Type B pancreatic cell (in vitro differentiated cells): Measurements from ENCODE around the gene LILRB2. TPM values are rescaled to one million over a fixed set of nuclear protein-coding genes. Genes with fewer than 3 reads are reported as not detected.

Experiments
- DNase-seq: peaks from one replicate; pipeline ENCODE4 v3.0.0; 2021; ENCODE audit warnings: mixed read lengths; ENCODE audit not compliant: unreplicated experiment; ENCODE audit errors: extremely low spot score
- H3K27ac Mint-ChIP-seq: 2 replicates; pipeline ENCODE4 v1.8.0; 2021; ENCODE audit warnings: mild to moderate bottlenecking, mixed read lengths
- H3K27me3 Mint-ChIP-seq: 2 replicates; pipeline ENCODE4 v1.8.0; 2021; ENCODE audit warnings: mixed read lengths
- H3K36me3 Mint-ChIP-seq: 2 replicates; pipeline ENCODE4 v1.8.0; 2021; ENCODE audit warnings: mixed read lengths
- H3K4me1 Mint-ChIP-seq: one replicate; pipeline ENCODE4 v1.8.0; 2021; ENCODE audit warnings: mixed read lengths; ENCODE audit not compliant: unreplicated experiment
- H3K4me3 Mint-ChIP-seq: 2 replicates; pipeline ENCODE4 v1.8.0; 2021; ENCODE audit warnings: mild to moderate bottlenecking, mixed read lengths
- H3K9me3 Mint-ChIP-seq: 2 replicates; pipeline ENCODE4 v1.8.0; 2021; ENCODE audit warnings: mixed read lengths
- total RNA-seq: library from RNA; stranded (reverse); gene quantifications from 2 replicates; pipeline ENCODE4 v1.2.1, GENCODE V29; 2021; ENCODE audit warnings: low replicate concordance
- TF ChIP-seq, protein P1 (sequence below): fragments of 200-600 bp; sonication (generic); conservative IDR thresholded peaks from 2 replicates; pipeline ENCODE4 v1.5.0; 2021; ENCODE audit warnings: antibody characterized with exemption, mild to moderate bottlenecking

The LILRB2 gene
- total RNA-seq, 1 donor from 2014 or later, result not detected

- DNase-seq, result peak; percentile 84
- Mint-ChIP-seq H3K27ac (no peak overlapping the region), H3K9me3 (no peaks in the 10 kb centered on the region), H3K27me3 (peaks cover 19% of the 10 kb centered on the region), H3K4me1 (no peaks in the 10 kb centered on the region), H3K36me3 (no peaks in the 10 kb centered on the region), H3K4me3 (no peak overlapping the region)
- TF ChIP-seq, protein P1, sequence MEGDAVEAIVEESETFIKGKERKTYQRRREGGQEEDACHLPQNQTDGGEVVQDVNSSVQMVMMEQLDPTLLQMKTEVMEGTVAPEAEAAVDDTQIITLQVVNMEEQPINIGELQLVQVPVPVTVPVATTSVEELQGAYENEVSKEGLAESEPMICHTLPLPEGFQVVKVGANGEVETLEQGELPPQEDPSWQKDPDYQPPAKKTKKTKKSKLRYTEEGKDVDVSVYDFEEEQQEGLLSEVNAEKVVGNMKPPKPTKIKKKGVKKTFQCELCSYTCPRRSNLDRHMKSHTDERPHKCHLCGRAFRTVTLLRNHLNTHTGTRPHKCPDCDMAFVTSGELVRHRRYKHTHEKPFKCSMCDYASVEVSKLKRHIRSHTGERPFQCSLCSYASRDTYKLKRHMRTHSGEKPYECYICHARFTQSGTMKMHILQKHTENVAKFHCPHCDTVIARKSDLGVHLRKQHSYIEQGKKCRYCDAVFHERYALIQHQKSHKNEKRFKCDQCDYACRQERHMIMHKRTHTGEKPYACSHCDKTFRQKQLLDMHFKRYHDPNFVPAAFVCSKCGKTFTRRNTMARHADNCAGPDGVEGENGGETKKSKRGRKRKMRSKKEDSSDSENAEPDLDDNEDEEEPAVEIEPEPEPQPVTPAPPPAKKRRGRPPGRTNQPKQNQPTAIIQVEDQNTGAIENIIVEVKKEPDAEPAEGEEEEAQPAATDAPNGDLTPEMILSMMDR, result peak; percentile 86
Measured at GRCh38 chr19:54266133-54266532, 14.8 kb downstream of the LILRB2 start.

- Mint-ChIP-seq H3K9me3 (no peaks in the 10 kb centered on the region), H3K4me3 (no peak overlapping the region), H3K4me1 (no peaks in the 10 kb centered on the region), H3K27me3 (peaks cover 14% of the 10 kb centered on the region), H3K27ac (no peak overlapping the region), H3K36me3 (no peaks in the 10 kb centered on the region)
- DNase-seq, result no peak
- TF ChIP-seq, protein P1, result no peak
Measured at GRCh38 chr19:54262470-54262869, 18.4 kb downstream of the LILRB2 start.

DNA sequence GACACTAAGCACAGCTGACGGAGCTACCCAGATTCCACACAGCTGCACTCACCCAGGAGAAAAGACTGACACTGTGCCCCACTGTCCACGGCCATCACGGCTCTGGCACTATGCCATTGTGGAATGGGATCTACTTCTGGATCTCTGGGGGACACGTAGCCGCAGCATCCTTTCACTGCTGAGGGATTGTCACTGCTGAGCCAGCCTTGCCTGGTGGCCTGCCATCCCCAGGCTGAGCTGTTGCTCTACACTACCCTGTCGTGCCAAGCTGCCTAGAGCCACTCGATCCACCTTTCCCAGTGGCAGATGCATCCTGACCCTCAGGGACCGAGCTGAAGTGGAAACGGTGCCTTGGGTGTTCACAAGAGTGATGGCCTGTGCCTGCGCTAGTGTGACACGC is 18.8 kb downstream of the LILRB2 start:
- H3K36me3 Mint-ChIP-seq, result no peaks in the 10 kb centered on the region
- no peaks in the 10 kb centered on the region for H3K9me3 Mint-ChIP-seq
- H3K4me3 Mint-ChIP-seq, result no peak overlapping the region
- no peak for DNase-seq
- H3K27ac Mint-ChIP-seq, result no peak overlapping the region
- no peaks in the 10 kb centered on the region for H3K4me1 Mint-ChIP-seq
- peaks cover 15% of the 10 kb centered on the region for H3K27me3 Mint-ChIP-seq
- TF ChIP-seq, protein P1, result no peak

GRCh38 chr19:54257116-54257480 is 23.8 kb downstream of the LILRB2 start, which contains the start of gene LILRB5:
LILRB5 (minus strand) TSS chr19:54257273; CDS start chr19:54257193, 80 bp downstream.
- Mint-ChIP-seq H3K27ac (no peak within 1 kb of the TSS), H3K27me3 (peaks cover 18% of the 10 kb centered on the region), H3K4me3 (no peak within 1 kb of the TSS), H3K9me3 (no peaks in the 10 kb centered on the region), H3K36me3 (no peaks in the 10 kb centered on the region), H3K4me1 (no peaks in the 10 kb centered on the region)
- TF ChIP-seq, protein P1, result no peak
- DNase-seq, result no peak

DNA sequence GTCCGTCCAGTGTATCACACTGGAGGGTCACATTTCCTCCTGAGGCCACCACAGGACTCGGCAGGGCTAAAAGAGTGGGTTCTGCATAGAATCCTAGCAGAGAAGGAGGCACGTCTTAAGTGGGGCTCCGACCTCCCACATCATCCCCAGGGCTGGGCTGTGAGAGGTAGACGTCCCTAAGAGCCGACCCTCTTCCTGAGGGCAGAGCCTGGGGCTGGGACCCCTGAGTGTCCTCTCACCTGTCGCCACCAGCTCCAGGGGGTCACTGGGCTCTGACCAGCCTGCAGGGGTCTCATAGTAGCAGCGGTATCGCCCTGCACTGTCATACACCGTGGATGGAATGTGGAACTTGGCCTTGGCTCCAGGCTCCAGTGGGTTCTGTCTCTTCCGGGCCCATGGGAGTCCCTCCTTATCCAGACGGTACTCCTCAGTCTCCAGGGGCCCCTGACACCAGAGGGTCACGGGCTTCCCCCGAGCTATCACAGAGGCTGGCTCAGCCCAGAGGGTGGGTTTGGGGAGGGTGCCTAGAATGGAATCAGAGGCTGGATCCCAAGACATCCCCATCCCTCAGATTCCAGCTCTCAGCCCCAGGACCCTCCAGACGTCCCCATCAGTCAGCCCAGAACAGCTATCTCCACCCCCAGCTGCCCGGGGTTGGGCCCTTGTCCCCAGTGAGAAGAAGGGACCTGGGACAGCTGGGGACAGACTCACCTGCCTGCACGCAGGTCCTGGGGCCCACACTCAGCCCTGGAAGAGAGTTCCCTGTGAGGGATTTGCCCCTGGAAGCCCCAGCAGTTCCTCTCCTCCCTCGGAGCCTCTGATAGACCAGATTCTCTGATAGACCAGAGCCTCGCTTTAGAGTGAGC is 24.4 kb downstream of the LILRB2 start:
- Mint-ChIP-seq H3K4me3 (no peak overlapping the region), H3K27me3 (peaks cover 18% of the 10 kb centered on the region), H3K36me3 (no peaks in the 10 kb centered on the region), H3K27ac (no peak overlapping the region), H3K9me3 (no peaks in the 10 kb centered on the region), H3K4me1 (no peaks in the 10 kb centered on the region)
- TF ChIP-seq, protein P1, result no peak
- DNase-seq, result no peak
